IMR-90 (cell line): ENCODE data around the gene KCNMA1. TPM values are rescaled to one million over a fixed set of nuclear protein-coding genes. Genes with fewer than 3 reads are reported as not detected.

Experiments used
- ATAC-seq: fragments of 200-7000 bp; cut with Tn5 transposase; 2 replicates; pipeline ENCODE4 v1.9.1; 2020; ENCODE audit warnings: low read depth, mild to moderate bottlenecking, moderate library complexity
- BruUV-seq: library from RNA; stranded (reverse); fragments of 400-500 nt; replicated peaks from 2 replicates; lab custom pipeline; 2021; lab: Mats Ljungman, UMichigan
- CTCF ChIA-PET: fragments of 300-600 bp; formaldehyde crosslinking; extraction: SDS; loops from one replicate; lab custom pipeline; 2021; ENCODE audit warnings: antibody characterized with exemption; lab: Yijun Ruan, JAX
- POLR2A ChIA-PET: fragments of 300-600 bp; sonication (Branson Sonifier 250); formaldehyde crosslinking; loops from one replicate; lab custom pipeline; 2022; ENCODE audit warnings: antibody characterized with exemption; ENCODE audit not compliant: unreplicated experiment; lab: Charles Lee
- DNase-seq: peaks from one replicate; pipeline ENCODE4 v3.0.0; 2013
- H2AFZ ChIP-seq: replicated peaks from 2 replicates; pipeline ENCODE3; 2013; ENCODE audit warnings: low read length, mild to moderate bottlenecking; ENCODE audit not compliant: poor library complexity
- H2AK5ac ChIP-seq: 2 replicates; pipeline ENCODE4 v1.6.1; 2013; ENCODE audit warnings: low read depth, low read length, inconsistent platforms
- H2AK9ac ChIP-seq: replicated peaks from 2 replicates; pipeline ENCODE3; 2013; ENCODE audit warnings: mild to moderate bottlenecking, low read depth, low read length, moderate library complexity; ENCODE audit not compliant: poor library complexity
- H2BK120ac ChIP-seq: 2 replicates; pipeline ENCODE4 v1.6.1; 2013; ENCODE audit warnings: low read depth, low read length, inconsistent platforms
- H2BK15ac ChIP-seq: 3 replicates; pipeline ENCODE4 v1.6.1; 2013; ENCODE audit warnings: low read depth, low read length, inconsistent platforms
- H2BK20ac ChIP-seq: 2 replicates; pipeline ENCODE4 v1.6.1; 2013; ENCODE audit warnings: low read depth, mild to moderate bottlenecking, inconsistent platforms, low read length, moderate library complexity
- H2BK5ac ChIP-seq: 2 replicates; pipeline ENCODE4 v1.6.1; 2013; ENCODE audit warnings: mild to moderate bottlenecking, low read depth, low read length, inconsistent platforms; ENCODE audit not compliant: poor library complexity, severe bottlenecking
- H3K14ac ChIP-seq: replicated peaks from 2 replicates; pipeline ENCODE4 v1.6.1; 2013; ENCODE audit warnings: low read depth, low read length, inconsistent platforms
- H3K18ac ChIP-seq: 2 replicates; pipeline ENCODE4 v1.6.1; 2013; ENCODE audit warnings: low read depth, low read length, control low read depth
- H3K23ac ChIP-seq: 2 replicates; pipeline ENCODE4 v1.6.1; 2013; ENCODE audit warnings: low read depth, low read length, inconsistent platforms
- H3K27ac ChIP-seq: 2 replicates; pipeline ENCODE4 v1.5.1; 2013; ENCODE audit warnings: mild to moderate bottlenecking, control low read depth, low read length; ENCODE audit not compliant: insufficient read depth
- H3K27me3 ChIP-seq: 2 replicates; pipeline ENCODE4 v1.6.1; 2013; ENCODE audit warnings: low read length; ENCODE audit not compliant: control insufficient read depth, insufficient read depth
- H3K36me3 ChIP-seq: 2 replicates; pipeline ENCODE4 v1.6.1; 2013; ENCODE audit warnings: low read length, mixed read lengths; ENCODE audit not compliant: control insufficient read depth, insufficient read depth
- H3K4ac ChIP-seq: 2 replicates; pipeline ENCODE4 v1.6.1; 2013; ENCODE audit warnings: low read depth, low read length, inconsistent platforms
- H3K4me1 ChIP-seq: 2 replicates; pipeline ENCODE4 v1.6.1; 2013; ENCODE audit warnings: low read length, mixed read lengths; ENCODE audit not compliant: control insufficient read depth, insufficient read depth
- H3K4me2 ChIP-seq: 2 replicates; pipeline ENCODE4 v1.6.1; 2013; ENCODE audit warnings: low read depth, mild to moderate bottlenecking, control low read depth, low read length, moderate library complexity
- H3K4me3 ChIP-seq: 2 replicates; pipeline ENCODE4 v1.5.1; 2013; ENCODE audit warnings: low read depth, mild to moderate bottlenecking, control low read depth, low read length, moderate library complexity; ENCODE audit not compliant: insufficient read depth
- H3K56ac ChIP-seq: 2 replicates; pipeline ENCODE4 v1.6.1; 2013; ENCODE audit warnings: low read length, inconsistent platforms; ENCODE audit not compliant: insufficient read depth; ENCODE audit errors: extremely low read depth
- H3K79me1 ChIP-seq, 2 experiments: 2 replicates each; pipeline ENCODE4 v1.6.1; 2013; ENCODE audit warnings: low read length in 2 of 2, inconsistent platforms in 1 of 2, low read depth in 1 of 2
- H3K9ac ChIP-seq: 2 replicates; pipeline ENCODE4 v1.6.1; 2013; ENCODE audit warnings: low read depth, low read length, control low read depth
- H3K9me1 ChIP-seq: 2 replicates; pipeline ENCODE4 v1.6.1; 2013; ENCODE audit warnings: low read length, inconsistent platforms; ENCODE audit not compliant: insufficient read depth
- H3K9me3 ChIP-seq: 2 replicates; pipeline ENCODE4 v1.6.1; 2013; ENCODE audit warnings: low read length; ENCODE audit not compliant: control insufficient read depth, insufficient read depth
- H4K20me1 ChIP-seq: 2 replicates; pipeline ENCODE4 v1.6.1; 2013; ENCODE audit warnings: low read length, inconsistent platforms; ENCODE audit not compliant: insufficient read depth
- H4K5ac ChIP-seq: 2 replicates; pipeline ENCODE4 v1.6.1; 2013; ENCODE audit warnings: mild to moderate bottlenecking, low read depth, low read length, control low read depth
- H4K8ac ChIP-seq, 2 experiments: 2 replicates each; pipeline ENCODE4 v1.6.1; 2013; ENCODE audit warnings: low read depth in 2 of 2, low read length in 2 of 2, control low read depth in 1 of 2, inconsistent platforms in 1 of 2
- H4K91ac ChIP-seq: 2 replicates; pipeline ENCODE4 v1.6.1; 2013; ENCODE audit warnings: low read depth, low read length, inconsistent platforms; ENCODE audit not compliant: insufficient read depth
- BHLHE40 ChIP-seq: fragments of 150-350 bp; IDR thresholded peaks from 2 replicates; pipeline ENCODE4 v1.6.1; 2016; ENCODE audit warnings: mild to moderate bottlenecking, low read depth, low read length
- CEBPB ChIP-seq: IDR thresholded peaks from 2 replicates; pipeline ENCODE4 v1.6.1; 2012; ENCODE audit warnings: low read depth, low read length, improper control_type of control experiment
- CHD1 ChIP-seq: IDR thresholded peaks from 2 replicates; pipeline ENCODE4 v1.6.1; 2012; ENCODE audit warnings: low read depth, low read length, improper control_type of control experiment
- ELK1 ChIP-seq: fragments of 150-350 bp; IDR thresholded peaks from 2 replicates; pipeline ENCODE4 v1.6.1; 2016; ENCODE audit warnings: low read depth, mild to moderate bottlenecking, low read length, moderate library complexity, borderline replicate concordance
- FOS ChIP-seq: fragments of 150-350 bp; IDR thresholded peaks from 2 replicates; pipeline ENCODE4 v1.6.1; 2016; ENCODE audit warnings: low read depth, low read length
- MAFK ChIP-seq: IDR thresholded peaks from 2 replicates; pipeline ENCODE4 v1.6.1; 2012; ENCODE audit warnings: low read depth, low read length, improper control_type of control experiment
- MAZ ChIP-seq: IDR thresholded peaks from 2 replicates; pipeline ENCODE4 v1.6.1; 2012; ENCODE audit warnings: low read depth, mild to moderate bottlenecking, low read length, improper control_type of control experiment, moderate library complexity, borderline replicate concordance
- MXI1 ChIP-seq: IDR thresholded peaks from 2 replicates; pipeline ENCODE4 v1.6.1; 2012; ENCODE audit warnings: low read depth, mild to moderate bottlenecking, low read length, moderate library complexity, borderline replicate concordance
- NFE2L2 ChIP-seq: fragments of 150-350 bp; IDR thresholded peaks from 2 replicates; pipeline ENCODE4 v1.6.1; 2016; ENCODE audit warnings: low read depth, mild to moderate bottlenecking, low read length
- POLR2A ChIP-seq: IDR thresholded peaks from 2 replicates; pipeline ENCODE4 v1.6.1; 2012; ENCODE audit warnings: mild to moderate bottlenecking, low read depth, low read length
- RCOR1 ChIP-seq: IDR thresholded peaks from 2 replicates; pipeline ENCODE4 v1.6.1; 2012; ENCODE audit warnings: mild to moderate bottlenecking, low read length, improper control_type of control experiment; ENCODE audit not compliant: insufficient replicate concordance
- RFX5 ChIP-seq: IDR thresholded peaks from 2 replicates; pipeline ENCODE4 v1.8.0; 2012; ENCODE audit warnings: low read depth, mild to moderate bottlenecking, low read length, moderate library complexity
- SMC3 ChIP-seq: fragments of 150-350 bp; IDR thresholded peaks from 2 replicates; pipeline ENCODE4 v1.6.1; 2016; ENCODE audit warnings: low read depth, mild to moderate bottlenecking, antibody characterized with exemption, low read length, moderate library complexity
- USF2 ChIP-seq: fragments of 150-350 bp; IDR thresholded peaks from 2 replicates; pipeline ENCODE4 v1.6.1; 2017; ENCODE audit warnings: mild to moderate bottlenecking, antibody characterized with exemption, low read length, low read depth
- WGBS, 2 experiments: methylation state at CpG; one replicate each; pipeline versions ENCODE4 v1.1.5 to v1.1.7; 2013; ENCODE audit warnings: missing lambda C conversion rate in 2 of 2; ENCODE audit not compliant: insufficient read length in 1 of 2; ENCODE audit errors: extremely low coverage in 2 of 2; 5-methylcytosine and 5-hydroxymethylcytosine counted together
- dilution Hi-C: fragments of 300-500 bp; cut with HindIII; formaldehyde crosslinking; loops from one replicate; pipeline ENCODE4 v1.14.3; 2018; ENCODE audit warnings: low sequenced_read_pairs; ENCODE audit not compliant: unreplicated experiment
- in situ Hi-C: fragments of 300-500 bp; cut with MboI; formaldehyde crosslinking; loops from 3 replicates; pipeline ENCODE4 v1.14.3; 2019; ENCODE audit warnings: low sequenced_read_pairs, inconsistent platforms, mixed read lengths
- intact Hi-C: fragments of 100-400 bp; cut with micrococcal nuclease; formaldehyde crosslinking; loops from 2 replicates; pipeline ENCODE4 v1.10.0; 2022
- polyA plus RNA-seq, 3 experiments: library from polyadenylated mRNA; depleted of rRNA; stranded (reverse); fragments of >200 nt; gene quantifications; 2 replicates each; pipeline ENCODE4 v1.2.3, GENCODE V29; 2012; ENCODE audit warnings: low replicate concordance in 1 of 3
- total RNA-seq: library from RNA; depleted of rRNA; stranded (reverse); fragments of >200 nt; gene quantifications from 2 replicates; pipeline ENCODE4 v1.2.3, GENCODE V29; 2012

KCNMA1 gene
- total and polyA plus RNA-seq, 2 of the 4 experiments (the other 2 are of a cell fraction), result 25.6 to 29.6 TPM

GRCh38 chr10:77318739-77319138 lies 318.9 kb downstream of the KCNMA1 start:
- Histone ChIP-seq H2BK15ac (no peak overlapping the region), H4K20me1 (peaks cover 7% of the 10 kb centered on the region), H3K27ac (no peak overlapping the region), H2AFZ (no peak overlapping the region), H3K4ac (no peak overlapping the region), H3K14ac (no peak overlapping the region), H4K8ac (no peak overlapping the region), H3K36me3 (no peaks in the 10 kb centered on the region), H4K5ac (no peak overlapping the region), H2BK20ac (no peak overlapping the region), H3K4me2 (no peak overlapping the region), H3K18ac (no peak overlapping the region), H3K4me1 (peaks cover 6% of the 10 kb centered on the region; the same call in 1 of the 2 replicates), H3K9ac (no peak overlapping the region), H3K23ac (no peak overlapping the region), H2BK120ac (no peak overlapping the region), H3K4me3 (no peak overlapping the region), H4K91ac (no peak overlapping the region), H2AK5ac (no peak overlapping the region; the same call in 1 of the 2 replicates), H3K79me1 (0 out of 4 replicates have a peak, but pooled peaks cover 0 to 8% of the 10 kb centered on the region in 2 experiments), H2AK9ac (no peak overlapping the region), H3K9me1 (peaks cover 7% of the 10 kb centered on the region), H3K9me3 (peaks cover 3% of the 10 kb centered on the region; the same call in 1 of the 2 replicates), H2BK5ac (no peak overlapping the region), H3K56ac (no peak overlapping the region), H3K27me3 (peaks cover 3% of the 10 kb centered on the region; the same call in 1 of the 2 replicates)
- DNase-seq (no peak), ATAC-seq (no peak)
- TF ChIP-seq POLR2A, result no peak
- TF ChIP-seq CEBPB, result no peak
- TF ChIP-seq MAZ, result no peak
- no peak for TF ChIP-seq RFX5
- TF ChIP-seq USF2, result no peak
- no peak for TF ChIP-seq MAFK
- TF ChIP-seq ELK1, result no peak
- TF ChIP-seq CHD1, result no peak
- no peak for TF ChIP-seq SMC3
- TF ChIP-seq BHLHE40, result no peak
- no peak for TF ChIP-seq NFE2L2
- no peak for TF ChIP-seq FOS
- TF ChIP-seq RCOR1, result no peak
- TF ChIP-seq MXI1, result no peak
- POLR2A ChIA-PET, result no interaction called here
- dilution Hi-C loops (no loop called here), in situ Hi-C loops (no loop called here), intact Hi-C loops (no loop called here)
- WGBS, 2 experiments, result no CpG with 5 or more reads among the region's 3 CpGs
- CTCF ChIA-PET, result interaction anchor here (0.7 kb wide), 1 partner anchor 46 kb away, joined by 3 read pairs; no protein-coding TSS in a partner anchor
- no TSS peak for BruUV-seq
